Coronary artery (tissue), 2 donors: ENCODE data around the gene IGFBP6.

Experiments used
- DNase-seq: peaks from one replicate; pipeline ENCODE4 v3.0.0-alpha.2; 2017; ENCODE audit warnings: low spot score
- H3K27ac ChIP-seq, 2 donors: fragments of 200-600 bp; sonication (generic); one replicate each; pipeline ENCODE4 v1.5.1; 2016 to 2019
- H3K4me3 ChIP-seq: fragments of 200-600 bp; sonication (generic); 2 replicates; pipeline ENCODE4 v1.5.1; 2016; ENCODE audit warnings: mild to moderate bottlenecking, moderate library complexity
- TF ChIP-seq, protein P1 (sequence below): fragments of 200-600 bp; sonication (generic); IDR thresholded peaks from one replicate; pipeline ENCODE4 v1.5.1; 2019; ENCODE audit warnings: antibody characterized with exemption

Gene IGFBP6

DNA sequence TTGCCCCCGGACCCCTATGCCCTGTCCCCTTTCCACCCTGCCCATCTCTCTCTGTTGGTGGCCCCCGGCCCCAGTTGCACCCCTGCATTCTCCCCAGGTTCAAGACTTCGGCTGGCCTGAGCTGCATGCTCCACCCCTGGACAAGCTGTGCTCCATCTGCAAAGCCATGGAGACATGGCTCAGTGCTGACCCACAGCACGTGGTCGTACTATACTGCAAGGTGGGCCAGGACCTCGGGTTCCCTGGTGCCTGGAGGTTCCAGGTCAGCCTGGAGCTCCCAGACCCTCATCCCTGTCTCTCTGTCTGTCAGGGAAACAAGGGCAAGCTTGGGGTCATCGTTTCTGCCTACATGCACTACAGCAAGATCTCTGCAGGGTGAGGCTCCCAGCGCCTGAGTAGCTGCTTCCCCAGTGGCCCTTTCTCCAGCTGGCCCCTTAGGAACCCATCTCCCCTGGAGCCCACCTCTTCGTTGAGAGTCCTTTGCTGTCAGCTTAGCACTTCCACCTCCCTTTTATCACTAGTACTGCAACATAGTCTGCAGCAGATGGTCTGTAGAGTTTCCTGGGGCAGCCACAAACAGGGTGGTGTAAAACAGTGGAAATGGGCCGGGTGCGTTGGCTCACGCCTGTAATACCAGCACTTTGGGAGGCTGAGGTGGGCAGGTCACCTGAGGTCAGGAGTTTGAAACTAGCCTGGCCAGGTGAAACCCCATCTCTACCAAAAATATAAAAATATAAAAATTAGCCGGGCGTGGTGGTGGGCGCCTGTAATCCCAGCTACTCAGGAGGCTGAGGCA, 41.8 kb upstream of the IGFBP6 start:
- peak; percentile 78 for DNase-seq
- Histone ChIP-seq H3K27ac (peak overlapping the region; percentile 95 to 97), H3K4me3 (peak overlapping the region; percentile 12)
- TF ChIP-seq, protein P1, sequence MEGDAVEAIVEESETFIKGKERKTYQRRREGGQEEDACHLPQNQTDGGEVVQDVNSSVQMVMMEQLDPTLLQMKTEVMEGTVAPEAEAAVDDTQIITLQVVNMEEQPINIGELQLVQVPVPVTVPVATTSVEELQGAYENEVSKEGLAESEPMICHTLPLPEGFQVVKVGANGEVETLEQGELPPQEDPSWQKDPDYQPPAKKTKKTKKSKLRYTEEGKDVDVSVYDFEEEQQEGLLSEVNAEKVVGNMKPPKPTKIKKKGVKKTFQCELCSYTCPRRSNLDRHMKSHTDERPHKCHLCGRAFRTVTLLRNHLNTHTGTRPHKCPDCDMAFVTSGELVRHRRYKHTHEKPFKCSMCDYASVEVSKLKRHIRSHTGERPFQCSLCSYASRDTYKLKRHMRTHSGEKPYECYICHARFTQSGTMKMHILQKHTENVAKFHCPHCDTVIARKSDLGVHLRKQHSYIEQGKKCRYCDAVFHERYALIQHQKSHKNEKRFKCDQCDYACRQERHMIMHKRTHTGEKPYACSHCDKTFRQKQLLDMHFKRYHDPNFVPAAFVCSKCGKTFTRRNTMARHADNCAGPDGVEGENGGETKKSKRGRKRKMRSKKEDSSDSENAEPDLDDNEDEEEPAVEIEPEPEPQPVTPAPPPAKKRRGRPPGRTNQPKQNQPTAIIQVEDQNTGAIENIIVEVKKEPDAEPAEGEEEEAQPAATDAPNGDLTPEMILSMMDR = no peak

DNA sequence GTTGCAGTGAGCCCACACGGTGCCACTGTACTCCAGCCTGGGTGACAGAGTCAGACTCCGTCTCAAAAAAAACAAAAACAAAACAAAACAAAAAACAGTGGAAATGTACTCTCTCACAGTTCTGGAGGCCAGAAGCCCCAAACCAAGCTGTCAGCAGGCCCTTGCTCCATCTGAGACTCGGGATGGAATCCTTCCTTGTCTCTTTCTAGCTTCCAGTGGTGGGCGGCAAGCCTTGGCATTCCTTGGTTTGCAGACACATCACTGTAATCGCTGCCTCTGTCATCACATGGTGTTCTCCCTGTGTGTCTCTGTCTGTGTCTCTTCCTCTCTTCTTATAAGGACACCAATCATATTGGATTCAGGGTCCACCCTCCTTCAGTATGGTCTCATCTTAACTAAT, 41.2 kb upstream of the IGFBP6 start:
- H3K4me3 ChIP-seq = no peak overlapping the region
- H3K27ac ChIP-seq = peak overlapping the region in 1 of 2 donors; percentile 54
- TF ChIP-seq, protein P1 = no peak
- peak; percentile 54 for DNase-seq

DNA sequence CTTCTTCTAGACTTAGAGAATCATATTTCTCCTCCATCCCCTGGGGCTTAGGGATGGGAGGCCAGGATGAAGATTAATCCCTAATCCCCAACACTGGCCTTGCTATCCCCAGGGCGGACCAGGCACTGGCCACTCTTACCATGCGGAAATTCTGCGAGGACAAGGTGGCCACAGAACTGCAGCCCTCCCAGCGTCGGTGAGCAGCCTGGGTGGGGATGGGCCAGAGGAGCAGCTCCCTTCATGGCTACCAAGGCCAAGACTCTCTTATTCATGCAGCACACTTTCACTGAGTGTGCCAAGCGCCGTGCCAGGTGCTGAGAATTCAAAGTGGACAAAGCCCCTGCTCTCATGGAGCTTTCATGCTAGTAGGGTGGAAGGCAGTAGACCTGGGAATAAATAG, 40.6 kb upstream of the IGFBP6 start:
- TF ChIP-seq, protein P1 = no peak
- Histone ChIP-seq H3K4me3 (no peak overlapping the region), H3K27ac (peak overlapping the region in 1 of 2 donors; percentile 54)
- DNase-seq = no peak

DNA sequence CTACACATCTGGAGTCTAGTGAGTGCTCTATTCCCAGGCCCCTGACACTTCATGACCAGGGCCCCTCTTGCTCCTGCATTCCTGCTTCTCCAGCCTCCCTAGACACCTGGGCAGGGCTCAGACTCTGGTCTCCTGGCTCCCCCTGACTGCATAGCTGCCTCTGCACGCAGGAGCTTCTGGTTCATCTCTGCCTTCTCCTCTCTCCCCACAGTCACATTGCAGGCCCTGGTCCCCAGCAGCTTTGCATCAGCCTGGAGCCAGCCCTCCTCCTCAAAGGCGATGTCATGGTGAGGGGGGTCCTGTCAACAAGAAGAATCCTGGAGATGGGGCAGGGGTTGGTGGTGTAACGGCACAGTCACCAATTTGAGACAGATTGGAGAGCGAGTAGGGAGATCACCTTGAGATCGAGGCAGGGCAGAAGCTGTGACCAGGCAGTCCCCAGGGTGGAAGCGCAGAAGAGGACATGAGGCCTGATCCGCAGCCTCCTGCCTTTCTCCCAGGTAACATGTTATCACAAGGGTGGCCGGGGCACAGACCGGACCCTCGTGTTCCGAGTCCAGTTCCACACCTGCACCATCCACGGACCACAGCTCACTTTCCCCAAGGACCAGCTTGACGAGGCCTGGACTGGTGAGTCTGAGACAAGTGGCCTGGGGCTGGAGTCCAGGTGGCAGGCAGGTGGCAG, 39.5 kb upstream of the IGFBP6 start:
- TF ChIP-seq, protein P1 = no peak
- Histone ChIP-seq H3K4me3 (no peak overlapping the region), H3K27ac (peak overlapping the region in 1 of 2 donors; percentile 96)
- DNase-seq = peak; percentile 74

DNA sequence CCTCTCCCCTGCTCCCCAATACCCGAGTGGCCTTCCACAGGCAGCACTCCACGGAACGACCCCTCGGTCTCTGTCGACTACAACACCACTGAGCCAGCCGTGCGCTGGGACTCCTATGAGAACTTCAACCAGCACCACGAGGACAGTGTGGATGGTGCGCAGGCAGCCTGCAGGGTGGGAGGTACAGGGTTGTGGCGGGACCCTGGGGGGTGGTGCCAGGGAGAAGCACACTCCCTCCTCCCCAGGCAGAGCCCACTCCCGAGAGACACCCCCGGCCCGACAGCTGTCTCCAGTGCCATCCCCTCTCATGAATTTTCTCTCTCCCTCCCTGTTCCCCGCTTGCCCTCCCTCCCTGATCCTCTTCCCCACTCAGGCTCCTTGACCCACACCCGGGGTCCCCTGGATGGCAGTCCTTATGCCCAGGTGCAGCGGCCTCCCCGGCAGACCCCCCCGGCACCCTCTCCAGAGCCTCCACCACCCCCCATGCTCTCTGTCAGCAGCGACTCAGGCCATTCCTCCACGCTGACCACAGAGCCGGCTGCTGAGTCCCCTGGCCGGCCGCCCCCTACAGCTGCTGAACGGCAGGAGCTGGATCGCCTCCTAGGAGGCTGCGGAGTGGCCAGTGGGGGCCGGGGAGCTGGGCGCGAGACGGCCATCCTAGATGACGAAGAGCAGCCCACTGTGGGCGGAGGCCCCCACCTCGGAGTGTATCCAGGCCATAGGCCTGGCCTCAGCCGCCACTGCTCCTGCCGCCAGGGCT, 38.6 kb upstream of the IGFBP6 start:
- peak overlapping the region in 1 of 2 donors; percentile 96 for H3K27ac ChIP-seq
- H3K4me3 ChIP-seq = no peak overlapping the region
- TF ChIP-seq, protein P1 = no peak
- peak; percentile 76 for DNase-seq

DNA sequence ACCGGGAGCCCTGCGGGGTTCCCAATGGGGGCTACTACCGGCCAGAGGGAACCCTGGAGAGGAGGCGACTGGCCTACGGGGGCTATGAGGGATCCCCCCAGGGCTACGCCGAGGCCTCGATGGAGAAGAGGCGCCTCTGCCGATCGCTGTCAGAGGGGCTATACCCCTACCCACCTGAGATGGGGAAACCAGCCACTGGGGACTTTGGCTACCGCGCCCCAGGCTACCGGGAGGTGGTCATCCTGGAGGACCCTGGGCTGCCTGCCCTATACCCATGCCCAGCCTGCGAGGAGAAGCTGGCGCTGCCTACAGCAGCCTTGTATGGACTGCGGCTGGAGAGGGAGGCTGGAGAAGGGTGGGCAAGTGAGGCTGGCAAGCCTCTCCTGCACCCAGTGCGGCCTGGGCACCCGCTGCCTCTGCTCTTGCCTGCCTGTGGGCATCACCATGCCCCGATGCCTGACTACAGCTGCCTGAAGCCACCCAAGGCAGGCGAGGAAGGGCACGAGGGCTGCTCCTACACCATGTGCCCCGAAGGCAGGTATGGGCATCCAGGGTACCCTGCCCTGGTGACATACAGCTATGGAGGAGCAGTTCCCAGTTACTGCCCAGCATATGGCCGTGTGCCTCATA, 37.9 kb upstream of the IGFBP6 start:
- H3K4me3 ChIP-seq = no peak overlapping the region
- TF ChIP-seq, protein P1 = no peak
- no peak for DNase-seq
- peak overlapping the region; percentile 83 to 96 for H3K27ac ChIP-seq
